Measurements from ENCODE around the gene ADGRV1.

DNA sequence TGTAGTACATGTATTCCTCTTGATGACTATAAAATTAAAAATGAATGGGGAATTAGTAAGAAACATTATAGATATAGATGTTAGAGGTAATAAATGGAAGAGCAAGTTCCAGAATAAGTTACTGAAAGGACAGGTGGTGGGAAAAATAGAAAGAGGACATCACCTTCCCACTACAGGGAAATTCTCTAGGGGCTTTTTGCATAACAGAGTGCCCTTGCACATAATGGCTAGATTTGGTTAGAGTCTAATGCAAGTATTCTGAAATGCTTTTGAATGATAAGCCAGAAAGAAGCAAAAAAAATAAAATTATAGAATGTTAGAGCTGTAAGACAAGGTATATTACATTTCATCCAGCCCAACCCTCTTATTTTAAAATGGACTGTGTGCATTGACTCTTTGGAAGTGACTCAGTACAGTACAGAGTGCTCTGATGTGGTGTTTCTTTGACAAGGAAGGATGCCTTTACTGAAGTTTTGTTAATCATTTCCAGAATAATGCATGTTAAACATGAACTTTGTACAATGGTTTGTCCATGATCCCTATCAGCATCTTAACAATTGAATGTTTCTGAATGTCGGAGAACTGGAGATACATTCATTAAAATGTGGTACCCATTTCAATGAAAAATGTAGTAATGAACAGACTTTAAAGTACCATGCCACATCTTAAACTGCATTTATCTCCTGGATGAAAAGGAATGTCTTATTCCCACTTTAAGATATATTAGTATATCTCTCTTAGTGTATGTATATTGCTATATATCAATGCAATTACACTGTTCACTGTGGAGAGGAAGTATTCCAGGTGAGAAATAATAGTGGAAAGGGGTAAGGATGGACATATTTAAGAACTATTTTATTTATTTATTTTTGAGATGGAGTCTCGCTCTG, 391.1 kb downstream of the ADGRV1 start:
- TF ChIP-seq, protein P1, sequence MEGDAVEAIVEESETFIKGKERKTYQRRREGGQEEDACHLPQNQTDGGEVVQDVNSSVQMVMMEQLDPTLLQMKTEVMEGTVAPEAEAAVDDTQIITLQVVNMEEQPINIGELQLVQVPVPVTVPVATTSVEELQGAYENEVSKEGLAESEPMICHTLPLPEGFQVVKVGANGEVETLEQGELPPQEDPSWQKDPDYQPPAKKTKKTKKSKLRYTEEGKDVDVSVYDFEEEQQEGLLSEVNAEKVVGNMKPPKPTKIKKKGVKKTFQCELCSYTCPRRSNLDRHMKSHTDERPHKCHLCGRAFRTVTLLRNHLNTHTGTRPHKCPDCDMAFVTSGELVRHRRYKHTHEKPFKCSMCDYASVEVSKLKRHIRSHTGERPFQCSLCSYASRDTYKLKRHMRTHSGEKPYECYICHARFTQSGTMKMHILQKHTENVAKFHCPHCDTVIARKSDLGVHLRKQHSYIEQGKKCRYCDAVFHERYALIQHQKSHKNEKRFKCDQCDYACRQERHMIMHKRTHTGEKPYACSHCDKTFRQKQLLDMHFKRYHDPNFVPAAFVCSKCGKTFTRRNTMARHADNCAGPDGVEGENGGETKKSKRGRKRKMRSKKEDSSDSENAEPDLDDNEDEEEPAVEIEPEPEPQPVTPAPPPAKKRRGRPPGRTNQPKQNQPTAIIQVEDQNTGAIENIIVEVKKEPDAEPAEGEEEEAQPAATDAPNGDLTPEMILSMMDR (IDR thresholded peaks at IDR 0.05) = no peak
- TF ChIP-seq POLR2A (IDR thresholded peaks at IDR 0.05) = no peak
